Esophagus (tissue), 2 donors: ENCODE results near the gene MYO3B. TPM values are rescaled to one million over a fixed set of nuclear protein-coding genes. Genes with fewer than 3 reads are reported as not detected.
"Not testable (repeated sequence)": the region's sequence is repeated elsewhere in the genome, so short reads cannot be mapped to it uniquely, and the experiment has no call there.

ENCODE experiments used
- H3K27ac ChIP-seq, 2 donors: one replicate each; pipeline ENCODE4 v1.5.1; 2013; ENCODE audit warnings: low read depth in 2 of 2, mild to moderate bottlenecking in 2 of 2, inconsistent platforms in 1 of 2, low read length in 1 of 2, moderate library complexity in 1 of 2
- H3K27me3 ChIP-seq, 2 donors: one replicate each; pipeline ENCODE4 v1.6.1; 2013; ENCODE audit warnings: low read length in 2 of 2, control low read depth in 1 of 2, mild to moderate bottlenecking in 1 of 2; ENCODE audit not compliant: insufficient read depth in 2 of 2, control insufficient read depth in 1 of 2
- H3K36me3 ChIP-seq, 2 donors: one replicate each; pipeline ENCODE4 v1.6.1; 2013; ENCODE audit warnings: low read length in 1 of 2; ENCODE audit not compliant: control insufficient read depth in 2 of 2, insufficient read depth in 2 of 2
- H3K4me1 ChIP-seq, 2 donors: one replicate each; pipeline ENCODE4 v1.6.1; 2013; ENCODE audit warnings: low read length in 1 of 2; ENCODE audit not compliant: control insufficient read depth in 2 of 2, insufficient read depth in 2 of 2
- H3K4me3 ChIP-seq, 2 donors: one replicate each; pipeline ENCODE4 v1.5.1; 2013; ENCODE audit warnings: low read length in 2 of 2, mild to moderate bottlenecking in 2 of 2, low read depth in 1 of 2, moderate library complexity in 1 of 2
- H3K9me3 ChIP-seq, 2 donors: one replicate each; pipeline ENCODE4 v1.6.1; 2013; ENCODE audit warnings: mild to moderate bottlenecking in 2 of 2, low read depth in 1 of 2, low read length in 1 of 2, moderate library complexity in 1 of 2; ENCODE audit not compliant: control insufficient read depth in 2 of 2, insufficient read depth in 1 of 2
- WGBS, 2 donors: extraction: QIAGEN DNeasy Blood & Tissue Kit; methylation state at CpG; one replicate each; pipeline ENCODE4 v1.1.7; 2013; 5-methylcytosine and 5-hydroxymethylcytosine counted together
- polyA plus RNA-seq, 2 donors: library from polyadenylated mRNA; stranded (reverse); fragments of 200-250 nt; gene quantifications; one replicate each; pipeline ENCODE4 v1.2.3, GENCODE V29; 2013
- donor health status: healthy with polysubstance abuse.
- donor health status: Bipolar disorder and iron deficiency.

The MYO3B gene
- polyA plus RNA-seq, 2 donors = 0.08 to 0.11 TPM

DNA sequence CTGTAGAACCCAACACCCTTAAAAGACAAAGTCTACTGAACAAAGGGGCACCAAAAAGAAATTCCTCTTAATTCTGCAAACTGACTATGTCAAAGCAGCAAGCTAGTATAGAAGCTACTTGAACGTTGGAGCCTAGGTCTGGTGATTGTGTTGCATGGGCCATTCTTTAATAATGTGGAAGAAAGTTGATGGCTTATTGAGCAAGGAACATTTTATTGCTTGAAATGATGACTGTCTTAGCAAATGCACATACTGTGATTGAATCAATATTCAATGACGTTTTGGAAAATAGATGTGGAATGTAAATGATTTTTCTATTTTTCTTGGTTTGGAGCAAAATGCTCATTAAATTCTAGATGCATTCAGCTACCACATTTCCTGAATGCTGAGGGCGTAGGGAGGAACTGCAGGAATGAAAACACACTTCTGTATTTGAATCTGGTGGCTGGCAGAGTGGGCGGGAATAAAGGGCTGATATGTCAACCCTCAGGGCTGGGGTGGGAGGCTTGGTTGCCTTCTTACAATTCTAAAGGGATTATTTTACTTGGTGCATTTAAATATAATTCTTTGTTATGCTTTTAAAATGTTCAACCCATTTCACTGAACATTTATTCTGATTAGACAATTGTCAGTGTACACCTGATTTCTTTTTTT, 26.5 kb downstream of the MYO3B start:
- Histone ChIP-seq H3K36me3 (no peaks in the 10 kb centered on the region), H3K27me3 (no peaks in the 10 kb centered on the region), H3K27ac (no peak overlapping the region), H3K4me1 (peaks cover 0 to 2% of the 10 kb centered on the region in 2 donors), H3K9me3 (no peaks in the 10 kb centered on the region), H3K4me3 (no peak overlapping the region)
- 78 to 84% methylated on average over 4 of the region's 4 CpGs for whole genome bisulfite sequencing, 2 donors

DNA sequence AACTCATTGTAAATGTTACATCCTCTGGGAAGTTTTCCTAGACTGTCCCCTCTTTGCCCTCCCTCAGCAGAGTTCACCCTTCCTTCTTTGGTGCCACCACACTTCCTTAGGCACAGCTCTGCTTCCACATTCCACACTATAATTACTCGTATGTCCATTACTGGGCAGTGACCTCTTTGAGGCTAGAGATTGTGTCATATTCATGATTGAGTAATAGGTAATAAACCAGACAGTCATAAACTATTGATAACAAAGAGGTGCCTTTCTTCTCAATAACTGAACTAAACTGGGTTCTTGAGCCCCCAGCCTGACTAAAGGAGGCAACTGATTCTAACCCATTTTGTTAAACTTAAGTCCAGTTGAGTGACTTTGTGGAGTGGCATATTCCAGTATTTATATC, 28.3 kb downstream of the MYO3B start:
- Histone ChIP-seq H3K27ac (no peak overlapping the region), H3K36me3 (no peaks in the 10 kb centered on the region), H3K9me3 (no peaks in the 10 kb centered on the region), H3K27me3 (no peaks in the 10 kb centered on the region), H3K4me3 (no peak overlapping the region), H3K4me1 (peaks cover 0 to under 1% of the 10 kb centered on the region in 2 donors)
- WGBS, 2 donors = 70 to 83% methylated on average over 1 of the region's 1 CpG

DNA sequence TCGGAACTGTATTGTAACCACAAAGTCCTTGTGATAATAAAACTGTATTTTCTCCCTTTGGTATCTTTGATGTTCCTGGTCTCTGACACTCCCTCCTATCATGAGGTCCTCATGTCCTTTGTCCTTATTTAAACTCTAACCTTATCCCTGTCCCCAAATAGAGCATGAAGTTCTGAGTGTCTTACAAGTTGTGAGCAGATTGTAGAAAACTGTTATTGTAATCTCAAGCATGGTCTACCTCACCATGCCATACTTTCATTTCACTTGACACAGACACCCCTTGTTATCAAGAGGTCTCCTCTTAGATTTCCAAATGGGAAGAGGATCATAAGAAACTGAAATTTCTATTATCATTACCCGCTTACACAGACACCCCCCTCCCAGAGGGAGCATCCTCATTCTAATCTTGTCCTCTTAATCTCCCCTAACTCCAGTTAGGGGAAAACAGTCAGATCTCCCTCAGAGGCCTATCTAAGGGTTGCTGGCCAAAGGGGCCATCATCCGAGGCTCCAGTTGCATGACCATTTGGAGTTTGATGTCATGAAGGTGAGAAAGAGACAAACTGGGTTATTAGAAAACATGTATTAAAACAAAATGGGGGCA, 29.0 kb downstream of the MYO3B start:
- Histone ChIP-seq H3K9me3 (no peaks in the 10 kb centered on the region), H3K4me3 (no peak overlapping the region), H3K36me3 (no peaks in the 10 kb centered on the region), H3K4me1 (no peaks in the 10 kb centered on the region), H3K27ac (no peak overlapping the region), H3K27me3 (no peaks in the 10 kb centered on the region)
- WGBS, 2 donors = 90 to 93% methylated on average over 3 of the region's 3 CpGs

DNA sequence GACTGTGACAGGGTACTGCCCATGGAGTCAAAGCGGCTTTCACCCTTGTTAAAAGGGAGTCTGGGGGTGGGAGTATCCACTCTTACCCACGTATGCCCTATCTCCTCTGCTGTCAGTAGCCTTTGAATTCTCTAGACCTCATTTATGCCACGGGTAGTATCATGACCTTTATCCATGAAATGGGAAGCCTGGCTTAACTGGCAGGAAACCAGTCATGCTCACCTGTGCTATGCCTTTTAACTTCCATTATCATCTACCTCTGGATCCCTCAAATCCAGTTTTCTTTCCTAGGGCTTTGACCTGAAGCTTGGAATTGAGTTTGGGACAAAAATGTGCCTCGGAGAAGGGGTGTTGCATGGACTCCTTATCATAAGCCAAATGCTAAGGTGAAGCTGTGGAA, 30.0 kb downstream of the MYO3B start:
- no peaks in the 10 kb centered on the region for H3K27me3 ChIP-seq
- H3K9me3 ChIP-seq = no peaks in the 10 kb centered on the region
- no peaks in the 10 kb centered on the region for H3K4me1 ChIP-seq
- no peak overlapping the region for H3K27ac ChIP-seq
- no peaks in the 10 kb centered on the region for H3K36me3 ChIP-seq
- H3K4me3 ChIP-seq = no peak overlapping the region
- WGBS, 2 donors = 76 to 82% methylated on average over 4 of the region's 4 CpGs

DNA sequence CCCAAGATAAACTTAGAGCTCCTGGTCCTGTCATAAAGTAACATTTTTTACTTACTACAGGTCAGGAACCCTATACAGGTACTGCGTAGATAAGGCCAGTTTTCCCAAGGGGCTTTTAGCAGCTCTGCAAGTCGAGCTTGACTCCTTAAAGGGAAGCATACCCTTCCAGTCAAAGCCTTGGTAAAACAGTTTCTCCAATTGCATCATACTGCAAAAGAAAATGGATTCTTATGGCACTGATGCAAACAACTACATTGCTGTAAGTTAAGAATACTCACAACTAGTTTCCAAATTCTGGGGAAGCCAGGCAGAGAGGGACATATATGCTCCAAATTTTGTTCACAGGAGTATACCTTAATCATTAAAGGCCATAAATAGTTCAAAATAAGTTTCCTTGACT, 31.0 kb downstream of the MYO3B start:
- Histone ChIP-seq H3K4me3 (no peak overlapping the region), H3K36me3 (no peaks in the 10 kb centered on the region), H3K27ac (no peak overlapping the region), H3K4me1 (no peaks in the 10 kb centered on the region), H3K9me3 (no peaks in the 10 kb centered on the region), H3K27me3 (no peaks in the 10 kb centered on the region)
- WGBS, 2 donors = 77 to 84% methylated on average over 2 of the region's 2 CpGs

DNA sequence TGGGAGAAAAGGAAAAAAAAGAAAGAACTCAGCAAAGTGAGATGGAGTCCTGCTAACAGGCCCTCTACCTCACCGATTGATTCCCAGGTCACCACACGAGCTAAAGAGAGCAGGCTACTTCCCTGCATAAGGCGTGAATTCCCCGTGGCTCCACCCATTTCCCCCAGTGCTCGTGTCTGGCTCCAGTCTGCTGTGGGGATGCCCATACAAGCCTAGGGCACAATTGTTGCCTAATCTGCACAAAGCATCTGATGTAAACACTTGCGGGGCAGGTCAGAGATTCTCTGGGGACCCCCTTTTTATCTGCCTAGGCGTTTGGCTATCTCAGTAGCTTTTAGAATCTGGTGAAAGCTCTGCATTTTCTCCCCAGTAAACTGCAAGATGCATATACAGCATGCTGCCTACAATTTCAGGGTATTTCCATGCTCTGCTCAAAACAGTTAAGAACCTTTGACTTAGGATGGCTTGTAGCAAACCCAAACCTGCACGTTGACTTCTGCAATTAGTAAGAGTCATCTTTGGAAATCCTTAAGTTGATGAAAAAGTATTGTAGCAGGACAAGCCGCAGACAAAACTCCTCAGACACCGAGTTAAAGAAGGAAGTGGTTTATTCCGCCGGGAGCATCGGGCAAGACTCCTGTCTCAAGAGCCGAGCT, 34.8 kb downstream of the MYO3B start:
- Histone ChIP-seq H3K9me3 (no peaks in the 10 kb centered on the region), H3K4me3 (no peak overlapping the region), H3K4me1 (no peaks in the 10 kb centered on the region), H3K27ac (no peak overlapping the region), H3K36me3 (no peaks in the 10 kb centered on the region), H3K27me3 (no peaks in the 10 kb centered on the region)
- WGBS, 2 donors = 48 to 51% methylated on average over 14 of the region's 14 CpGs

DNA sequence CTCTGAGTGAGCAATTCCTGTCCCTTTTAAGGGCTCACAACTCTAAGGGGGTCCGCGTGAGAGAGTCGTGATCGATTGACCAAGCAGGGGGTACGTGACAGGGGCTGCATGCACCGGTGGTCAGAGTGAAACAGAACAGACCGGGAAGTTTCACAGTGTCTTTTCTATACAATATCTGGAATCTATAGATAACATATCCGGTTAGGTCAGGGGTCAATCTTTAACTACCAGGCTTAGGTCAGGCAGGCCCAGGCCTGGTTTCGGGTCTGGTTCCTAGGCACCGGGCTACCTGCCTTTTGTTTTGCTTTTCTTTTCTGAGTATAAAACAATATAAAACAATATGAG, 35.3 kb downstream of the MYO3B start:
- WGBS, 2 donors = 44 to 66% methylated on average over 10 of the region's 10 CpGs
- not testable (repeated sequence) for H3K4me3 ChIP-seq, H3K27ac ChIP-seq, H3K36me3 ChIP-seq, H3K27me3 ChIP-seq, H3K4me1 ChIP-seq, H3K9me3 ChIP-seq

DNA sequence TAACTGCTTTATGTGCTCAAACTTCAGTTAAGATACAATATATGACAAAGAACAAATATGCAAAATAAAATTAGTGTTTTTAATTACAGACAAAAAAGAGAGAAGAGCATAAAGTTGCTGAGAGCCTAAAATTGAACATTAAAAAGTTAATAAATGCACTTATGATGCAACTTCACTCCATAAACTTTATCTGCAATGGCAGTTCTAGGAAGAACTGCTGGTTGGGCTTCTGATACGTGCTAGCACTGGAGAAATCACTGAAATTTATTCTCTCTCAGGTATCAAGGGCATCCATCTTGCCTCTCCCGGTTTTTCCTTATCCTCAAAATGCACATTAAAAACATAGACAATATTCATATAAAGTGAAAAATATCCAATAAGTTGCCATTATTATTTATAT, 35.7 kb downstream of the MYO3B start:
- 57 to 72% methylated on average over 2 of the region's 2 CpGs for WGBS, 2 donors
- H3K4me3 ChIP-seq = no peak overlapping the region

DNA sequence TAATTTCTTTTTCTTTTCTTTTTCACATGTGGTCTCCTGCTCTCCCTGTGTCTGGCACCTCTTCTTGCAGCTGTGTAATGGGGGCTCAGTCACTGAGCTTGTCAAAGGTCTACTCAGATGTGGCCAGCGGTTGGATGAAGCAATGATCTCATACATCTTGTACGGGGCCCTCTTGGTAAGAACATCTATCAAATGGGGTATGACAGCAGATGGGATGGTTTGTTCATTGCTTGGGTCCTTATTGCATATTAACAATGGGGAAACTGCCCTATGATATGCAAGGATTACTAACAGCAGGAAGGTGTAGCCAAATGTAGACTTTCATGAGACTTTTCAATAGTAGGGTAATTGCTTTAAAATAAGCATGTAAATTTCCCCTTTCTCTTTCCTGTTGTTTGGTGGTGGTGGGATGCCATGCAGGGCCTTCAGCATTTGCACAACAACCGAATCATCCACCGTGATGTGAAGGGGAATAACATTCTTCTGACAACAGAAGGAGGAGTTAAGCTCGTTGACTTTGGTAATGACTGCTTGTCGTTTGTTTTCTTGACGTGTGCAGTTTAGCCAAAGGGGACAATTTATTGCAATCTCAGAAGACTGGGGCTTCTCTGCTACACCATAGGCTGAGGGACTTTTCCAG, 36.5 kb downstream of the MYO3B start:
- H3K4me3 ChIP-seq = no peak overlapping the region
- no peaks in the 10 kb centered on the region for H3K36me3 ChIP-seq
- H3K27ac ChIP-seq = no peak overlapping the region
- WGBS, 2 donors = 61 to 67% methylated on average over 7 of the region's 7 CpGs
- no peaks in the 10 kb centered on the region for H3K9me3 ChIP-seq
- no peaks in the 10 kb centered on the region for H3K4me1 ChIP-seq
- H3K27me3 ChIP-seq = no peaks in the 10 kb centered on the region

More for the DNA sequence above, 35.7 kb downstream of the MYO3B start:
- H3K9me3 ChIP-seq = no peaks in the 10 kb centered on the region
- no peak overlapping the region for H3K27ac ChIP-seq
- H3K36me3 ChIP-seq = no peaks in the 10 kb centered on the region
- H3K4me1 ChIP-seq = no peaks in the 10 kb centered on the region
- H3K27me3 ChIP-seq = no peaks in the 10 kb centered on the region
